Kidney (tissue), 14 donors: ENCODE results near the gene ILK. TPM values are rescaled to one million over a fixed set of nuclear protein-coding genes. Genes with fewer than 3 reads are reported as not detected.
A peak's percentile ranks its signal among the peaks of the same experiment; 100 is the strongest.

Source experiments
- DNase-seq, 5 donors: peaks; one replicate each; pipeline ENCODE4 v3.0.0-alpha.2; 2013 to 2020
- FAIRE-seq: peaks from 2 replicates; lab custom pipeline; 2012; peaks lifted over from hg19 to GRCh38; lab: Jason Lieb, UNC
- H3K27ac ChIP-seq, 2 donors: one replicate each; pipeline ENCODE4 v1.7.0; 2013; ENCODE audit warnings: low read depth in 2 of 2, low read length in 2 of 2, inconsistent platforms in 1 of 2
- H3K27me3 ChIP-seq: one replicate; pipeline ENCODE4 v1.7.1; 2013; ENCODE audit warnings: low read length, inconsistent platforms; ENCODE audit not compliant: control insufficient read depth, insufficient read depth
- H3K36me3 ChIP-seq, 3 donors: one replicate each; pipeline versions ENCODE4 v1.7.0 to v1.7.1; 2013; ENCODE audit warnings: low read length in 3 of 3, control low read depth in 1 of 3, inconsistent platforms in 1 of 3; ENCODE audit not compliant: insufficient read depth in 3 of 3, control insufficient read depth in 2 of 3
- H3K4me1 ChIP-seq, 3 donors: one replicate each; pipeline versions ENCODE4 v1.7.0 to v1.7.1; 2013; ENCODE audit warnings: low read length in 3 of 3, inconsistent platforms in 1 of 3, low read depth in 1 of 3; ENCODE audit not compliant: control insufficient read depth in 2 of 3, insufficient read depth in 2 of 3
- H3K4me3 ChIP-seq, 3 donors: one replicate each; pipeline versions ENCODE4 v1.7.0 to v1.8.1; 2013; ENCODE audit warnings: low read length in 3 of 3, control low read depth in 1 of 3, inconsistent platforms in 1 of 3
- H3K9ac ChIP-seq, 3 donors: one replicate each; pipeline versions ENCODE4 v1.7.0 to v1.7.1; 2013; ENCODE audit warnings: low read length in 3 of 3, control low read depth in 1 of 3, inconsistent platforms in 1 of 3
- H3K9me3 ChIP-seq, 3 donors: one replicate each; pipeline versions ENCODE4 v1.7.0 to v1.7.1; 2013; ENCODE audit warnings: low read length in 3 of 3, control low read depth in 1 of 3, inconsistent platforms in 1 of 3; ENCODE audit not compliant: control insufficient read depth in 2 of 3, insufficient read depth in 1 of 3
- intact Hi-C: fragments of 100-400 bp; cut with DNase I; formaldehyde crosslinking; loops from one replicate; pipeline ENCODE4 v1.11.1; 2022
- polyA plus RNA-seq: library from polyadenylated mRNA; stranded (reverse); fragments of 350-450 nt; fragmentation: Illumina TruSeq; extraction: RNeasy Lipid Tissue Mini Kit (QIAGEN cat#74804); gene quantifications from one replicate; pipeline ENCODE4 v1.2.3, GENCODE V29; 2014; ENCODE audit warnings: low read depth, low replicate concordance; ENCODE audit not compliant: insufficient read depth
- total RNA-seq: library from RNA; stranded (reverse); fragmentation: NEBNext Ultra II Directional; extraction: Animal tissue kit (Norgen Biotek cat#: 25700); gene quantifications from one replicate; pipeline ENCODE4 v1.2.1, GENCODE V29; 2021
- TF ChIP-seq, protein P1 (sequence below): IDR thresholded peaks from 3 replicates; pipeline ENCODE4 v1.5.1; 2012; ENCODE audit warnings: mild to moderate bottlenecking, moderate library complexity, borderline replicate concordance; ENCODE audit not compliant: insufficient read depth; ENCODE audit errors: extremely low read depth
- donor health status: control.
- donor health status: control.
- donor health status: control.
- donor health status: control.
- donor health status: control.
- donor health status: DM: yes; HTN: yes; CAD: no.
- donor health status: Normal renal cell carcinoma (clear cell type).

Gene ILK
- total and polyA plus RNA-seq, 2 donors from 2014 or later = 149 to 170 TPM

DNA sequence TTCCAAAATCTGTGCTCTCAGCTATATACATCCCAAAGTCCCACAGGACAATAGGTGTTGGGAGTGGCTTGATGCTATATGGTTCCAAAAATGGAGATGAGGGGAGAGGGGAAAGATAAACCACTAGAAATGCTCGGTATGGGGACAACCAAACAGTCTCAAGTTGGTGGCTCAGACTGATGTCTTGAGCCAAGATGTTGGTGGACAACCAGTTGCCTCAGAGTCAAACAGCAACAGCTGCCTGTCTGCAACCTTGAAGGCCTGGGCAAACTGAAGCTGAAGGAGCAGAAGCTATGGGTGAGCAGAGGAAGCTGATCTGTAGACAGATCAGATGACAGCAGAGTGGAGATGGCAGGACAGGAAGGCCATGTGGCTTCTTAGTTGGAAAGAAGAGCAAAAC is 4.1 kb upstream of the ILK start:
- Histone ChIP-seq H3K9ac (no peak overlapping the region), H3K4me3 (no peak overlapping the region), H3K4me1 (peaks cover 0 to 12% (median 9%) of the 10 kb centered on the region in 3 donors), H3K27me3 (no peaks in the 10 kb centered on the region), H3K36me3 (peaks cover 3 to 26% (median 21%) of the 10 kb centered on the region in 3 donors), H3K27ac (no peak overlapping the region), H3K9me3 (no peaks in the 10 kb centered on the region)
- DNase-seq = peak in 1 of 5 donors; percentile 9
- TF ChIP-seq, protein P1, sequence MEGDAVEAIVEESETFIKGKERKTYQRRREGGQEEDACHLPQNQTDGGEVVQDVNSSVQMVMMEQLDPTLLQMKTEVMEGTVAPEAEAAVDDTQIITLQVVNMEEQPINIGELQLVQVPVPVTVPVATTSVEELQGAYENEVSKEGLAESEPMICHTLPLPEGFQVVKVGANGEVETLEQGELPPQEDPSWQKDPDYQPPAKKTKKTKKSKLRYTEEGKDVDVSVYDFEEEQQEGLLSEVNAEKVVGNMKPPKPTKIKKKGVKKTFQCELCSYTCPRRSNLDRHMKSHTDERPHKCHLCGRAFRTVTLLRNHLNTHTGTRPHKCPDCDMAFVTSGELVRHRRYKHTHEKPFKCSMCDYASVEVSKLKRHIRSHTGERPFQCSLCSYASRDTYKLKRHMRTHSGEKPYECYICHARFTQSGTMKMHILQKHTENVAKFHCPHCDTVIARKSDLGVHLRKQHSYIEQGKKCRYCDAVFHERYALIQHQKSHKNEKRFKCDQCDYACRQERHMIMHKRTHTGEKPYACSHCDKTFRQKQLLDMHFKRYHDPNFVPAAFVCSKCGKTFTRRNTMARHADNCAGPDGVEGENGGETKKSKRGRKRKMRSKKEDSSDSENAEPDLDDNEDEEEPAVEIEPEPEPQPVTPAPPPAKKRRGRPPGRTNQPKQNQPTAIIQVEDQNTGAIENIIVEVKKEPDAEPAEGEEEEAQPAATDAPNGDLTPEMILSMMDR = no peak
- no peak for FAIRE-seq
- intact Hi-C loops = no loop called here

DNA sequence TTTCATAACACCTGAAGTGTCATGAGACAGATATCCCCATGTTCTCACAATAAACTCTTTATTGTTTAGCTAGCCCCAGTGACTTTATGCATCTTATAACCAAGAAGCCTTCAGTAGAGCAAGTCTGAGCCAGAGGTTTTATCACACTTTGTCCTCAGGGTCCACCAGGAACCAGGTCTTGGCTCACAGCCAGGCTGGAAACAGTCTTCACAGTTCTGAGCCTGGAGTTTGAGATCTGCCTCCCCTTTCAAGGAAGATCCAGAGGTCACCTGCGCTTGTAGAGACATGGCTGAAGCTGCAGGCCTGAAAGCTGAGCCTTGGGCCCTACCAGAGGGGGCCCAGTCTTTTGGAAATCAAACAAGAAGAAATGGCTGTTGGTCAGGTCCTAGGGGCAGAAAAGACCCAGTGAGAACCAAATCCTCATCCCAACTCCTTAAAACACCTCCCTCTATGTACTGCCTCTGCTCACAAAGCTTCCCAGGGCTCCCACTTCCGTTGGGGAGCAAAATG is 3.6 kb upstream of the ILK start:
- TF ChIP-seq, protein P1 = no peak
- FAIRE-seq = no peak
- peaks cover 3 to 23% (median 21%) of the 10 kb centered on the region in 3 donors for H3K36me3 ChIP-seq

DNA sequence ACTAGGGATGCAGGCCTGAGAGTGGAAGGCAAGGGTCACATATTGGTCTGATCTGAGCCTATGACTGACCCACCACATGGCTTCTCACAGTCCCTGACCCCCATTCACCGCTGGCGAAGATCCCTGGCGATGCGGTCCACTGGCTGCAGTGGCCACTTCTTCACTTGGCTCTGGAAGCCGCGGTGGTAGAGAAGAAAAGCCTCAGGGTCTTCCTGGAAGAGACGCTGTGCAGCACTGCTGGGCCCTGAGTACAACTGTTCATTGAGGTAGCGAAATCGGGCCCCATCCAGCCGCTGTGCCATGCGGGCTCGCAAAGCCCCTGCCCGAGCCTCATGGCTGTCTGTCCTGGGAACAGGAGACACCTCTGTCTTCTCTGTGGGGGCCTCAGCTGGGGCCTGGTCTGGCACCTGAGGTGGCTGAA is 2.5 kb upstream of the ILK start:
- intact Hi-C loops = no loop called here
- Histone ChIP-seq H3K4me3 (no peak overlapping the region), H3K27ac (no peak overlapping the region), H3K9ac (no peak overlapping the region), H3K27me3 (no peaks in the 10 kb centered on the region), H3K9me3 (no peaks in the 10 kb centered on the region), H3K36me3 (peaks cover 3 to 23% (median 21%) of the 10 kb centered on the region in 3 donors), H3K4me1 (peaks cover 3 to 25% (median 10%) of the 10 kb centered on the region in 3 donors)
- no peak for FAIRE-seq
- peak in 2 of 5 donors; percentile 29 to 54 for DNase-seq
- TF ChIP-seq, protein P1 = no peak

More for the DNA sequence above, 3.6 kb upstream of the ILK start:
- DNase-seq = peak in 2 of 5 donors; percentile 36 to 48
- H3K27ac ChIP-seq = peak overlapping the region in 1 of 2 donors; percentile 7
- H3K9me3 ChIP-seq = no peaks in the 10 kb centered on the region
- no peak overlapping the region for H3K4me3 ChIP-seq
- H3K9ac ChIP-seq = no peak overlapping the region
- H3K27me3 ChIP-seq = no peaks in the 10 kb centered on the region
- intact Hi-C loops = no loop called here
- H3K4me1 ChIP-seq = peaks cover under 1 to 17% (median 9%) of the 10 kb centered on the region in 3 donors
